HG03520 (cell line): ENCODE data around the gene DNAJA4.

Experiments used
- ATAC-seq: cut with Tn5 transposase; IDR thresholded peaks from one replicate; pipeline ENCODE4 v1.9.1; 2021; ENCODE audit warnings: mild to moderate bottlenecking, moderate library complexity; ENCODE audit not compliant: unreplicated experiment

The DNAJA4 gene

DNA sequence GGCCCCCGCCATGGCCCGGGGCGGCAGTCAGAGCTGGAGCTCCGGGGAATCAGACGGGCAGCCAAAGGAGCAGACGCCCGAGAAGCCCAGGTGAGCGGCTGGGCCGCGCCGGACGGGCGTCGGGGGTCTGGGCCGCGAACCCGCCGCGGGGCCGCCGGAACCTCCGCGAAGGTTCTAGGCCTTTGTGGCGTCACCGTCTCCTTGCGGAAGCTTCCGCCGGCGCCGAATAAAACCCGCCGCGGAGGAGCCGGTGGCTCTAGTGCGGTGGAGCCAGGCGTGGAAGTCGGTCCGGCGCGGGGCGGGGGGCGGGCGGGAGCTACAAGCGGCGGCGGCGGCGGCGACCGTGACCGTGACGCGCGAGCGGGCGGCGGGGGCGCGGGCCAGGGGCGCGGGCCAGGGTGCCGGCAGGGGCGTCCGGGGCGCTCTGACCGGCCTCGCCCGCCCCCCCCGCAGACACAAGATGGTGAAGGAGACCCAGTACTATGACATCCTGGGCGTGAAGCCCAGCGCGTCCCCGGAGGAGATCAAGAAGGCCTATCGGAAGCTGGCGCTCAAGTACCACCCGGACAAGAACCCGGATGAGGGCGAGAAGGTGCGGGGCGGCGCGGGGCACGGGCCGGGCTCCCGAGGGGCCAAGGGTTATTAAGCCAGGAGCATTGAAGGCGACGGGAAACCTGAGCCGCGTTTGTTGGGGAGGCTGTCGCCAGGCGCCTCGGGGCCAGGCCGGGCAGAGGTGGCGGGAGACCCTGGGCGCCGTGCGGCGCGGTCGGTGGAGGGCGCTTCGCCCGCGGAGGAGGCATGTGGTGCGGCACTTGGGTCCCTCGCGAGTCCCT is at the start of gene DNAJA4:
Gene DNAJA4 (plus strand): TSS at position 259 of the 833 bp plus-strand sequence. CDS start 202 bp downstream, at position 461.
- ATAC-seq: no peak

DNA sequence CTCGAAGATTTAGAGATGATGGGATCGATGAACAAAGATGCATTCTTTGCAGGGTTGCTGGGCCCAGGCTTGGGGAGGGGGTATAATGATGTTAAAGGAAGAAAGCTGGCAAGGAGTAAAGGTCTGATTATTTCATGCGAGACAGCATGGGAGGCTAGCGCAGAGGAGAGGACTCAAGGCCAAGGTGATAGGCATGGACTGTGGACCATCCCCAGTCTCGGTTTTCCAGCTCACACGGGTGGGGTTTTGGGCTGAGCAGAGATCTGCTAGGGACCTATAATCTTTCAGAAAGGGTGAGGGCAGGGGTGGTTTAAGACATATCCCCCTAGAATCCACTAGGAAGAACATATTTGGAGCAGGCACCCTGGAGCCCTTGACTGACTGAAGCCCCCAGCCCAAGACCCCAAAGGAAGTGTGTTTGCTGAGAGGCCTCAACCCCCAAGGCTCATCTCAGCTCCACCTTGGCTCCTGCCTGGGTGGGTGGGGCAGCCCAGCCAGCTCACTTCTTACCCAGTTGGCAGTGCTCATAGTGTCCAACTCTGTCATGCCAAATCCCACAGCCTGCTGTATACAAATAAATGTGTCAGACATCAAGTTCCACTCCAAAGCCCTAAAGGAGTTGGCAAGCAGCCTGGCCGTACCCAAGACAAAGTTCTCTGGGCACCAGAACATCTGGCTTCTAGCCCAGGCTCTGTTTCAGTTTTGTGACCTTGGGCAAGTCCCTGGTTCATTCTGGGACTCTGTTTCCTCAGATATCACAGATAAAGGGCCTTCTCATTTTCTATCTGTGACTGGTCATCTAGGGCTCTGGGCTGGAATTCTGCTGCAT is 47.9 kb upstream of the DNAJA4 start:
- no peak for ATAC-seq

DNA sequence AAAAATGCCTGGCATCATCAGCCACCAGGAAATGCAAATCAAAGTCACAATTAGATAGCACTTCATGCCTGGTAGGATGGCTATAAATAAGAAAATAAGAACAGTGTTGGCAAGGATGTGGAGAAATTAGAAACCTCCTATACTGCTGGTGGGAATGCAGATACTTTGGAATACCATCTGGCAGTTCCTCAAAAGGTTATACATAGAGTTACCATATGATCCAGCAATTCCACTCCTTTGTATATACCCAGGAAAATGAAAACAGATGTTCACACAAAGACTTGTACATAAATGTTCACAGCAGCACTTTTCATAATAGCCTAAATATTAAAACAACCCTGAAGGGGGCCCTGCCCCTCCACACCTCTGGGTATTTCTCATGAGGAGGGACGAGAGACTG is 43.6 kb upstream of the DNAJA4 start:
- ATAC-seq: no peak

DNA sequence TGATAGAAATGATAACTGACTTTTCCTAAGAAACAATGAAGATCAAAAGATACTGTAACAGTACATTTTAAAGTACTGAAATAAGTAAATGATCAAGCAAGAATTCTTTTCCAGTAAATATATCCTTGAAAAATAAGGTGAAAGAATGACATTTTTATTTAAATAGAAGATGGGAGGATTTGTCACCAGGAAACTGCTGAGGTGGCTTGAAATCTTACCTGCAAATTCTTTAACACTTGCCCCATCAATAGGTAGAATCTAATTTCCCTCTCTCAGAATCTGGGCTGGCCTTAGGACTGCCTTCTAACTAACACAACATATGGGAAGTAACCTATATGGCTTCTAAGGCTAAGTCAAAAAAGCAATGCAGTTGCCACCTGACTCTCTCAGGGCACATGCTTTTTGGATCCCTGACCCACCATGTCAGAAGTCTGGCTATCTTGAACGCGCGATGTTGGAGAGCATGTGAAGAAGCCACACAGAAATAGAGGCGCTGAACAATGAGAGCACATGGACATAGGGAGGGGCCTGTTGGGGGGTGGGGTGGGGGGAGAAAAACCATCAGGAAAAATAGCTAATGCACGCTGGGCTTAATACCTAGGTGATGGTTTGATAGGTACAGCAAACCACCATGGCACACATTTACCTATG is 41.5 kb upstream of the DNAJA4 start:
- ATAC-seq: no peak

DNA sequence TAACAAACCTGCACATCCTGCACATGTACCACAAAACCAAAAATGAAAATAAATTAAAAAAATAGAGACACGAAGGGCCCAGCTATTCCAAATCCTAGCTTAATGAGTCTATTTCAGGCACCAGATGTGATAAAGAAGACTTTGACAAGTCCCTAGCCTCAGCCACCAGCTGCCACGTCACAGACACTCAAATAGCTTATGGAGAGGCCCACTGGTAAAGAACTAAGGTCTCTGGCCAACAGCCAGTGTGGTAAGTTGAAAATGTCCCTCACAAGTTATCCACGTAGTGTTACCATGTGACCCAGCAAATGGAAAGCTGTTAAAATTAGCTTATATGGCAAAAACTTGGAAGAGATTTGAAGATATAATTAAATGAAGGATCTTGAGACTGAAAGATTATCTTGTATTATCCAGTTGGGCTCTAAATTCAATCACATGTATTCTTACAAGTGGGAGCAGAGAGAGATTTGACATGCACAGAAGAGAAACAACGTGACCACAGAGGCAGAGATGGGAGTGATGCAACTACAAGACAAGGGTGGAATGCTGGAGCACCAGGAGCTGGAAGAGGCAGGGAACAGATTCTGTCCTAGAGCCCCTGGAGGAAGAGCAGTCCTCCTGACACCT is 40.9 kb upstream of the DNAJA4 start:
- no peak for ATAC-seq

DNA sequence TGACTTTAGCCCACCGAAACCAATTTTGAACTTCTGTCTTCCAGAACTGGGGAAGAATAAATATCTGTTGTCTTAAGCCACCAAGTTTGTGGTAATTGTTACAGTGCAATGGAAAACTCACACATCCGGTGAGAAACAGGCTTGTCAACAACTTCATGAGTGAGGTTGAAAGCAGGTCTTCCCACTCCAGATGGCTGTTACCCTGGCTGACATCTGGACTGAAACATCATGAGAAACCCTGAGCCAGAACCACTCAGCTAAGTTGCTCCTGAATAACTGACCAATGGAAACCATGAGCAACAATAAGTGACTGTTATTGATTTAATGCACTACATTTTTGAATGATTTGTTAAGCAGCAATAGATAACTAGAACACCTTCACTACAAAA is 40.3 kb upstream of the DNAJA4 start:
- no peak for ATAC-seq

DNA sequence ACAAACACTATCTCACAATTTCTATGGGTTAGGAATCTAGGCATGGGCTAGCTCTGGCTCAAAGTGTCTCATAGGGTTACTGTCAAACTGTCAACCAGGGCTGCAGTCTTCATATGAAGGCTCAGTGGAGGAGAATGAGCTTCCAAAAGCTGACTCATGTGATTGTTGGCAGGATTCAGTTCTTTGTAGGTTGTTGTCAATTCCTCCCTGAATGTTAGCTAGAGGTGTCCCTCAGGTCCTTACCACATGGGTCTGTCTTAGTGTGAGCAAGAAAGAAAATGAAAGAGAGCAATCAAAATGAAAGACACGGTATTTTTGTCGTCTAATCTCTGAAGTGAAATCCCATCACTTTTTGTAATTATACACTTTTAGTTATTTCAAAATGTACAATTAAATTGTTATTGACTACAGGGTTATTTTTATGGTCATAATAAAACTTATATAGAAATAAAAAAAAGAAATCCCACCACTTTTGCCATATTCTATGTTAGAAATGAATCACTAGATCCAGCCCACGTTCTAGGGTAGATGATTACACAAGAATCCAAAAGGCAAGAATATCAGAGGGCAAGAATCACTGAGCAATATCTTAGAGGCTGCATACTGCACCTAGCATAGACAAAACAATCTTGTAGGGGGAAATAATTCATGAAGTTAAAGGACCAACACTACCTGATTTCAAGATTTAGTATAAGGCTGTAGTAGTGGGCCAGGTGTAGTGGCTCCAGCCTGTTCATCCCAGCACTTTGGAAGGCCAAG is 38.4 kb upstream of the DNAJA4 start:
- ATAC-seq: no peak

DNA sequence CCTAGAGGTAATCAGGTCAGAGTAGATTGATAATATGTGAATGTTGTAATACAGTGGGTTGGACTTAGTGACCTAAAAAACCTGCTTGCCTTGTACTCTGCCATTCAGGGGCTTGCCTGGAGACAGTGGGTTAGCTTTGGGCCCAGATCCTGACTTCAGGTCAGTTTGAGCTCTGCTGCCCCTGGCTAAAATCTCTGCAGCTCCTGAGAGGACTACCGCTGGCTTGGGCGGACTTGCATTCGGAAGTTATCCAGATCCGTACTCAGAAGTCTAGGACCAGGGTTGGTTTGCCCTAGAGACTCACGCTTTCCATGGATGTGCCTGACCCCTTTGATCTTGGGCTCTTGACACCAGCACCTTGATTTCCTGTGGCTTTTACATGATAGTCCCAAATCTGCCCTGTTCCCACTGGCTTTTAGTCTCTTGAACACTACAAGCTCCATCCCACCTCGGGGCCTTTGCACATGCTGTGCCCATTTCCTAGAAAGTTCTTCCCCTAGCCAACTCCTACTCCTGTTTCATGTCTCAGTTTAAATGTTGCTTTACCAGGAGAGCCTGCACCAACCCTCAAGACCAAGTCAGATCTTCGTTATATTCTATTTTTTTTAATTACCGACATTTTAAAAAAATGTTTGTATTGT is 35.9 kb upstream of the DNAJA4 start:
- ATAC-seq: no peak

DNA sequence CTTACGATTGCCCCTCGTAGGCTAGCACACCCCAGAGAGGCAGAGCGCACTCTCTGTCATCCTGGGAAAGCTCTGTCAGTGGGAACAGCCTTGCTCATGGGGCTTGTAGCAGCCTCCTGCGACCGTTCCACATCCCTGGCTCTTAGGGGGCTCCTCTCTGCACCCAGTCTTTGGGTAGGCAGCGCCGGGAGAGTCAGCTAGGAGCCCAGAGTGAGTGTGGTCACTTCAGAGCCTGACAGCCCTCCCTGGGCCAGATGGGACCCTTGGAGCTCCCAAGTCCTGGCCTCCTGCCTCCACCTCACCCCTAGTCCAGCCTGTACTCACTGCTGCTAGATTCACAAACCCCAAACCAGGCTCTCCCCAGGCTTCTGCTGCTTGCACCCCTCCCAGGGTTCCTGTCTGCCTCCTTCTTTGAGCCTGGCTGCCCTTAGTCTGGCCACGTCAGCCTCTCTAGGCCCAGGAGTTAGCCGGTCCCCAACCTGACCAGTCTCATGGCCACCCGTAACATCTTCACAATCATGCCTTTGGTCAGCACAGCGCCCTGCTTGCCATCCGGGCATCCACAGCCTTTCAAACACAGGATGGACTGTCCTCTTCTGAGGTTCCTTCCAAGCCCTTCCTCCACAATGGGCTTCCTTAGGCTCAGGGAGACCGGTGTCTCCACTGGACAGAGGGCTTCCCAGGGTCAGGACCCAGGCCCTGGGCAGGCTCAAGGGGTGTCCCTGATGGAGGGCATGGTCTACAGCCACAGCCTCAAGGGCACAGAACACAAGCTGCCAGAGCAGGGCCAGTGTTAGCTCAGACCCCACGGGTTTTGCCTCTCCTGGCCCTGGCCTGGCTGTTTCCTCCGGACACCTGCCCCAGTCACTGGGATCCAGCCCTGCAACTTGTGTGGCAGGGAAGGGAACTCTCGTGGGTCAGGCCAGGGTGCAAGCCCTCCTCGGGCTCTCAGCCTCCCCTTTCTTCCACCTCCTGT is 34.6 kb upstream of the DNAJA4 start:
- no peak for ATAC-seq

DNA sequence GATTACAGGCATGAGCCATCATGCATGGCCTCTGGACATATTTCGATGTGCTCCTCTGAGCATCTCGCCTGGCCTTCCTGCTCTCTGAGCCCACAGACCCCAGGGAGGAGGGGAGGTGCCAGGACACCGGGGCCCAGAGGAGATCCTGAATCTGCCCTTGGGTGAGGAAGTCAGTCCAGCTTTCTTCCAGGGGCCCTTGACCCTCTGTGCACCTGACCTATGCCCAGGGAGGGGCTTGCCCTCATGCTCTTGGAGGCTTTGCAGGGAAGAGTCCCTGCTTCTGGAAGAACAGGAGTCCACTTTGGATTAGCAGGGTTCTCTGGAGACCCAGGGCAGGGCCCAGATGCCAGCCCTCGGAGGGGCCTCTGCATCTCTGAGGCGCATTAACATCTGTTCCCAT is 31.4 kb upstream of the DNAJA4 start:
- no peak for ATAC-seq

DNA sequence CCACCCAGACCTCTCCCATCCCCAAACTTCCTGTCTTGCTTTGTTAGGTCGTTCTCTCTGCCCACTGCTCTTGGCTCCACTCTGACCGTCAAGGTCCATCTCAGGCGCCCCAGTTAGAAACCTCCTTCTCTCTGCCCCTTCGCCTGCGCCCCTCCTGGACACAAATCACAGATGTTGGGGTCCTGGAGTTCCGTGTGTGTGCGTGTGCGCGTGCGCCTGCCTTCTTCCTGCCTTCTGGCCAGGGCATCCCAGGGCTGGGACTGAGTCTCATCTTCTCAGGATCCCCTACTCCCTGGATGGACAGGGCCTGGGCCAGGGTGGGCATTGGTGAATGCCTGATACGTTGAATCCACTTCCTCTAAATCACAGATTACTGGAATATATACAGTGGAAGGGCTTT is 30.9 kb upstream of the DNAJA4 start:
- ATAC-seq: no peak

DNA sequence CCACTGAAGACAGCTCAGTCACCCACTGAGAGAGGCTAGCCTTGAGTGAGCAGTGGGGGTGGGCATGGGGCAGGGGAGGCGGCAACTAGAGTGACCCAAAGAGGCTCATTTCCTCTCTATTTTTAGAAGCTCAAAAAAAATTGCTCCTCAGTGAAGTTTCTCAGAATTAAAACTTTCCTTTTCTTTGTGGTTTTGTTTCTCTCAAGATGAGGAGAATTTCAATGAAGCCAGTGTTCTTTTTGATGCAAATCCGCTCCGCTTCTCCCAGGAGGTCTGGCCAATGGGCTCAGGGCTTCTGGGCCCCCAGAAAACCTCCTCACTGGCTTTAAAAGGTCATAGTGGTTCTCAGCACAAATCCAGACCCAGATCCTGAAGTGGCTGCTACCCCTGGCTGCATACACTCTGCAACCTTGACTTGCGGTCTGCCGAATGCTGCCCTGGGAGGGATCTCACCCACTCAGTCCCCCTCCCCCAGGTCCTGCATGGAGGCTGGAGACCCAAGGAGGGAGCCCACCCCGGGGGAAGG is 29.8 kb upstream of the DNAJA4 start, which contains the start of gene ACSBG1:
Gene ACSBG1 (minus strand): TSS at position 51 of the 526 bp plus-strand sequence. CDS start 64 bp downstream, outside the sequence.
- no peak for ATAC-seq

DNA sequence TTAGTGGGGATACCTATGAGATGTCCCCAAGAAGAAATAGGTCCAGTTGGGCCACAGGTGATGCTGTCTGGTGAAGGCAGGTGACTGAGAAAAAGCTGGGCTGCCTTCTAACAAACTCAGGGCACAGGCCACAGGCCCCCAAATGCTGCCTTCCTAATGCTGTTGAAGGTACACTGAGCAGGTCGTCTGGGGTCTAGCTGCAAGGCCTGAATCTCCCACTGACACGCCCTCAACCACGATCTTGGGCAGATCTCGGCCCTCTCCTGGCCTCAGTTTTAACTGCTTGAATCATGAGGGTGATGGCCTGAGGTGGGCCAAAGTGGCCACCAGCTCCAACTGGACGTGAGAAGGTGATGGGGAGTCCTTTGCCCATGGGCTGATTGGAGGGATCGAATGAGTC is 27.9 kb upstream of the DNAJA4 start:
- ATAC-seq: no peak

DNA sequence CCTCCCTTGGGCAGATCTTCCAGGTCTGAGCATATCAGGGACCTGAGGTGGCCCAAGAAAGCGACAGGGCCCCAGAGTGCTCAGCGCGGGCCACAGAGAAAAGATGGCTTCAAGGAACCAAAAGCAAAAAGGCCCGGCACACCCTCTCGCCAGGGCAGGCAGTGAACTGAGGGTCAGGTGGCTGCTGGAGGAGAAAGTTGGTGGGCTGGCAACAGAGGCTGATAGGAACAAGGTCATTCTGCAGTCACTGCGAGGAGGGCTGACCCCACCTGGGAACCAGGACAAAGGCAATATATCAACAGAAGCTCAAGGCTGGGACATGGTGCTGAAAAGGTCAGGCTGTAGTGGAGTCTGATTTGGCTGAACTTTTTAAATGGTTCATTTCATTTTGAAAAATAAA is 27.2 kb upstream of the DNAJA4 start:
- ATAC-seq: no peak

DNA sequence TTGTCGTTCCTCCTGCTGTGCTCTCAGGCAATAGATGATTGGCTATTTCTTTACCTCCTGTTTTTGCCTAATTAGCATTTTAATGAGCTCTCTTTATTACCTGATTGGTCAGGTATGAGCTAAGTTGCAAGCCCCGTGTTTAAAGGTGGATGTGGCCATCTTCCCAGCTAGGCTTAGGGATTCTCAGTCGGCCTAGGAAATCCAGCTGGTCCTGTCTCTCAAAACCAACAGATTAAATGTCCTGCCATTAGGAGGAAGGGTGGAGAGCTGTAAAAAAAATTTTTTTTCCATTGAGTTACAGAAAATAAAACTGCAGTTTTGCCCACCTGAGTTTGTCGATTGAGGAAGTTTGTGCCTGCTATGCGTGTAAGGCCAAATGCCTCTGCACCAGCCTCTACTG is 24.6 kb upstream of the DNAJA4 start:
- ATAC-seq: no peak

DNA sequence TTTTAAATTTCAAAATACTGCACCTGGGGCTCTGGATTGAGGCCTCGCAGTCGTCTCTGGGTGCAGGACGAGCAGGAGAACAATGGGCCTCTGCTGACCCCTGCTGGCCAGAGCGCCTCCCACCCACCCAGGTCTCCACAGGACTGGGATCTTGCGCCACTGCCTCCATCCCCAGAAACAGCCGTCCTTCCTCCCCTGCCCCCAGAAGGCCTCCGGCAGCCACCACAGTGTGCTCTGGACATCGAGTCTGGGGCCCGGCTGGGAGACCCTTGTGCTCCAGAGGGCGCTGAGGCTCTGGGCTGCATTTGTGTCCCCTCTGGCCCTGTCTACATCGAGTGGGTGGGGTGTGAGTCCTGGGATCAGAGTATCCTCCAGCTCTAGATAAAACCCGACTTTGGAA is 23.3 kb upstream of the DNAJA4 start:
- no peak for ATAC-seq

DNA sequence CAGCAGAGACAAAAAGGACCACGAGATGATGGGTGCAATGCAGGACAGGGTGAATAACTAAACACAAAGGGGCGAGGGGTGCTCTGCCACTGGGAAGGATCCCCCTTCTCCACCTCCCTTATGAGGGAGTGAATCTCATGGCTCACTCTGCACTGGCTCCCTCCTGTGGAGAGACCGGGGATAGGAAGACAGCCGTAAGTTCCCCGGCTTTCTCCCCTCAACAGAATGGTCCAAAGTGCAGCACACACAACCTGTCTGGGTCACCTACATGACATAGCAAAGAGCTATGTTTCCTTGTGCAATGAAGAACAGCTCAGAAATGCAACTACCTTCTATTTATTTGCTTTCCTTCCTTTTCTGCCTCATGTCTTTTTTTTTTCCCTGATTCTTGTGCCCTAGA is 22.2 kb upstream of the DNAJA4 start:
- ATAC-seq: no peak

DNA sequence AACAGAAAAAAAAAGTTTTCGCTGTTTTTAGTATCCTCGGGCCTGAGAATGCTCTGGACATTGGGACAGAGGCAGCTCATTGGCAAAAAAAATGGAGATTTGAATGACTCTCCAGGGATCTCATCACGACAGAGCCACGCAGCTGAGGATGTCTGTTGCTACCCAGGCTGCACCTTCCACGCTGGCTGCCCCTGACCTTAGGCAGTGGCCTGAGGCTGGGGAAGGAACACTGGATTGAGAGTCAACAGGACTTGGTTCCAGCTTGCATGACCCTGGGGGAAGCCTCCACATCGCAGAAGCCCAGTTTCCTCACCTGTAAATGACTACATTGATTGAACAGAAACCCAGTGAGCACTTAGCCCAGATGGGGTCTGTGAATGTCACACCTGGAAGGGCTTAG is 21.3 kb upstream of the DNAJA4 start:
- no peak for ATAC-seq
